ENCODE data around the gene FAF2. TPM values are rescaled to one million over a fixed set of nuclear protein-coding genes. Genes with fewer than 3 reads are reported as not detected.
"Not testable (repeated sequence)": the region's sequence is repeated elsewhere in the genome, so short reads cannot be mapped to it uniquely, and the experiment has no call there.

The FAF2 gene
- total RNA-seq, 8 experiments from 2014 or later: 22.1 to 86.5 (median 44.7) TPM

GRCh38 chr5:176541338-176542134 is 93.4 kb downstream of the FAF2 start:
- H3K4me1 ChIP-seq (replicated peaks in 1 of 2): peaks cover 38 to 46% of the 10 kb centered on the region in 2 donors
- in situ Hi-C loops (cut with MboI; ENCODE audit: low pct_unique_long_range_greater_than_20kb in 2 of 9, low sequenced_read_pairs in 9 of 9, unreplicated experiment in 9 of 9): no loop called here
- no peak overlapping the region for H3K27ac ChIP-seq
- H3K4me3 ChIP-seq: peak overlapping the region in 1 of 5 donors; percentile 80
- WGBS, 10 experiments: 38 to 83% (median 64%) methylated on average over 1 to 7 of the region's 12 CpGs; no CpG with 5 or more reads in 5 of the 10 experiments
- no peak for ATAC-seq (replicated peaks in 6 of 8)

- Histone ChIP-seq H3K27ac (peak overlapping the region in 1 of 2 donors; percentile 80), H3K4me1 (replicated peaks in 1 of 2) (peaks cover 38 to 46% of the 10 kb centered on the region in 2 donors), H3K4me3 (peak overlapping the region; percentile 51 to 80 (median 67))
- in situ Hi-C loops (cut with MboI; ENCODE audit: low pct_unique_long_range_greater_than_20kb in 2 of 9, low sequenced_read_pairs in 9 of 9, unreplicated experiment in 9 of 9): no loop called here
- WGBS, 10 experiments: 19 to 70% (median 48%) methylated on average over 1 to 4 of the region's 16 CpGs; no CpG with 5 or more reads in 6 of the 10 experiments
- no peak for ATAC-seq (replicated peaks in 6 of 8)
Observed at GRCh38 chr5:176542135-176542595, 94.0 kb downstream of the FAF2 start.

- Histone ChIP-seq H3K27ac (peak overlapping the region; percentile 71 to 80), H3K4me3 (peak overlapping the region; percentile 51 to 80 (median 67)), H3K4me1 (replicated peaks in 1 of 2) (peaks cover 38 to 46% of the 10 kb centered on the region in 2 donors)
- in situ Hi-C loops (cut with MboI; ENCODE audit: low pct_unique_long_range_greater_than_20kb in 2 of 9, low sequenced_read_pairs in 9 of 9, unreplicated experiment in 9 of 9): no loop called here
- ATAC-seq (replicated peaks in 6 of 8): peak; percentile 37 to 78 (median 70)
- 3 to 20% (median 3%) methylated on average over 3 to 21 of the region's 110 CpGs; no CpG with 5 or more reads in 7 of the 10 experiments for WGBS, 10 experiments
Observed at GRCh38 chr5:176542596-176543427, 94.6 kb downstream of the FAF2 start.

GRCh38 chr5:176543428-176544182 is 95.4 kb downstream of the FAF2 start:
- Histone ChIP-seq H3K4me3 (peak overlapping the region; percentile 51 to 80 (median 67)), H3K4me1 (replicated peaks in 1 of 2) (peaks cover 33 to 43% of the 10 kb centered on the region in 2 donors), H3K27ac (peak overlapping the region; percentile 71 to 80)
- ATAC-seq (replicated peaks in 6 of 8): peak; percentile 82 to 87 (median 83)
- in situ Hi-C loops (cut with MboI; ENCODE audit: low pct_unique_long_range_greater_than_20kb in 2 of 9, low sequenced_read_pairs in 9 of 9, unreplicated experiment in 9 of 9): no loop called here
- WGBS, 10 experiments: 0 to 15% (median 4%) methylated on average over 2 to 14 of the region's 63 CpGs; no CpG with 5 or more reads in 4 of the 10 experiments

- no peak overlapping the region for H3K27ac ChIP-seq
- H3K4me1 ChIP-seq (replicated peaks in 1 of 2): peaks cover 16 to 39% of the 10 kb centered on the region in 2 donors
- ATAC-seq (replicated peaks in 6 of 8): no peak
- WGBS, 10 experiments: 80 to 100% (median 91%) methylated on average over 1 to 5 of the region's 6 CpGs; no CpG with 5 or more reads in 6 of the 10 experiments
- H3K4me3 ChIP-seq: no peak overlapping the region
- in situ Hi-C loops (cut with MboI; ENCODE audit: low pct_unique_long_range_greater_than_20kb in 2 of 9, low sequenced_read_pairs in 9 of 9, unreplicated experiment in 9 of 9): no loop called here
Observed at GRCh38 chr5:176545388-176545736, 97.2 kb downstream of the FAF2 start.

GRCh38 chr5:176545737-176546509 is 97.7 kb downstream of the FAF2 start:
- in situ Hi-C loops (cut with MboI; ENCODE audit: low pct_unique_long_range_greater_than_20kb in 2 of 9, low sequenced_read_pairs in 9 of 9, unreplicated experiment in 9 of 9): no loop called here
- no peak for ATAC-seq (replicated peaks in 6 of 8)
- Histone ChIP-seq H3K4me3 (no peak overlapping the region), H3K27ac (no peak overlapping the region), H3K4me1 (replicated peaks in 1 of 2) (peaks cover 10 to 34% of the 10 kb centered on the region in 2 donors)
- 17 to 80% (median 39%) methylated on average over 1 to 3 of the region's 13 CpGs; no CpG with 5 or more reads in 4 of the 10 experiments for WGBS, 10 experiments

GRCh38 chr5:176547802-176548201 is 99.6 kb downstream of the FAF2 start:
- Histone ChIP-seq H3K4me1 (replicated peaks in 1 of 2) (peaks cover 3 to 23% of the 10 kb centered on the region in 2 donors), H3K4me3 (no peak overlapping the region), H3K27ac (no peak overlapping the region)
- in situ Hi-C loops (cut with MboI; ENCODE audit: low pct_unique_long_range_greater_than_20kb in 2 of 9, low sequenced_read_pairs in 9 of 9, unreplicated experiment in 9 of 9): no loop called here
- ATAC-seq (replicated peaks in 6 of 8): peak in 2 of 8 experiments; percentile 7 to 15
- 0 to 100% (median 65%) methylated on average over 1 to 7 of the region's 8 CpGs; no CpG with 5 or more reads in 3 of the 10 experiments for WGBS, 10 experiments

- Histone ChIP-seq H3K4me3 (no peak within 1 kb of the TSS), H3K4me1 (replicated peaks in 1 of 2) (peaks cover 15 to 33% of the 10 kb centered on the region in 2 donors), H3K27ac (no peak within 1 kb of the TSS)
- no peak for ATAC-seq (replicated peaks in 6 of 8)
- WGBS, 10 experiments: 60 to 67% (median 64%) methylated on average over 2 to 5 of the region's 18 CpGs; no CpG with 5 or more reads in 6 of the 10 experiments
- in situ Hi-C loops (cut with MboI; ENCODE audit: low pct_unique_long_range_greater_than_20kb in 2 of 9, low sequenced_read_pairs in 9 of 9, unreplicated experiment in 9 of 9): no loop called here
Observed at GRCh38 chr5:176548967-176549444, 100.8 kb downstream of the FAF2 start, which contains the start of gene CDHR2. Gene CDHR2 (plus strand): TSS chr5:176549342. CDS start chr5:176565353, 16,011 bp downstream.

GRCh38 chr5:176549871-176550270 is 101.7 kb downstream of the FAF2 start:
- Histone ChIP-seq H3K4me3 (no peak overlapping the region), H3K27ac (no peak overlapping the region), H3K4me1 (replicated peaks in 1 of 2) (peaks cover 17 to 28% of the 10 kb centered on the region in 2 donors)
- WGBS, 10 experiments: 63 to 100% (median 75%) methylated on average over 1 to 5 of the region's 7 CpGs; no CpG with 5 or more reads in 5 of the 10 experiments
- in situ Hi-C loops (cut with MboI; ENCODE audit: low pct_unique_long_range_greater_than_20kb in 2 of 9, low sequenced_read_pairs in 9 of 9, unreplicated experiment in 9 of 9): no loop called here
- ATAC-seq (replicated peaks in 6 of 8): no peak

GRCh38 chr5:176550275-176550831 is 102.2 kb downstream of the FAF2 start:
- peaks cover 17 to 28% of the 10 kb centered on the region in 2 donors for H3K4me1 ChIP-seq (replicated peaks in 1 of 2)
- H3K4me3 ChIP-seq: no peak overlapping the region
- ATAC-seq (replicated peaks in 6 of 8): no peak
- no peak overlapping the region for H3K27ac ChIP-seq
- in situ Hi-C loops (cut with MboI; ENCODE audit: low pct_unique_long_range_greater_than_20kb in 2 of 9, low sequenced_read_pairs in 9 of 9, unreplicated experiment in 9 of 9): no loop called here
- 20 to 84% (median 80%) methylated on average over 3 to 10 of the region's 16 CpGs; no CpG with 5 or more reads in 6 of the 10 experiments for WGBS, 10 experiments

GRCh38 chr5:176550937-176551336 is 102.8 kb downstream of the FAF2 start:
- 50 to 100% (median 83%) methylated on average over 1 to 9 of the region's 11 CpGs; no CpG with 5 or more reads in 3 of the 10 experiments for WGBS, 10 experiments
- H3K4me1 ChIP-seq (replicated peaks in 1 of 2): peaks cover 17 to 28% of the 10 kb centered on the region in 2 donors
- in situ Hi-C loops (cut with MboI; ENCODE audit: low pct_unique_long_range_greater_than_20kb in 2 of 9, low sequenced_read_pairs in 9 of 9, unreplicated experiment in 9 of 9); ATAC-seq (replicated peaks in 6 of 8); H3K27ac ChIP-seq; H3K4me3 ChIP-seq: not testable (repeated sequence)
